Measurements from ENCODE around the gene PCDHA3. TPM values are rescaled to one million over a fixed set of nuclear protein-coding genes. Genes with fewer than 3 reads are reported as not detected.
A peak's percentile ranks its signal among the peaks of the same experiment; 100 is the strongest.
"Not testable (repeated sequence)": the region's sequence is repeated elsewhere in the genome, so short reads cannot be mapped to it uniquely, and the experiment has no call there.

The PCDHA3 gene
- total RNA-seq, 4 donors from 2014 or later, result 0.23 to 0.89 (median 0.40) TPM

GRCh38 chr5:140796718-140797095 lies 4.2 kb upstream of the PCDHA3 start:
- Histone ChIP-seq H3K4me3 (no peak overlapping the region), H3K9me3 (peaks cover 22% of the 10 kb centered on the region), H3K27me3 (peaks cover 3% of the 10 kb centered on the region), H3K36me3 (no peaks in the 10 kb centered on the region), H3K27ac (no peak overlapping the region), H3K4me1 (no peaks in the 10 kb centered on the region)
- no peak for TF ChIP-seq POLR2A (IDR thresholded peaks at IDR 0.05)
- TF ChIP-seq, protein P1, sequence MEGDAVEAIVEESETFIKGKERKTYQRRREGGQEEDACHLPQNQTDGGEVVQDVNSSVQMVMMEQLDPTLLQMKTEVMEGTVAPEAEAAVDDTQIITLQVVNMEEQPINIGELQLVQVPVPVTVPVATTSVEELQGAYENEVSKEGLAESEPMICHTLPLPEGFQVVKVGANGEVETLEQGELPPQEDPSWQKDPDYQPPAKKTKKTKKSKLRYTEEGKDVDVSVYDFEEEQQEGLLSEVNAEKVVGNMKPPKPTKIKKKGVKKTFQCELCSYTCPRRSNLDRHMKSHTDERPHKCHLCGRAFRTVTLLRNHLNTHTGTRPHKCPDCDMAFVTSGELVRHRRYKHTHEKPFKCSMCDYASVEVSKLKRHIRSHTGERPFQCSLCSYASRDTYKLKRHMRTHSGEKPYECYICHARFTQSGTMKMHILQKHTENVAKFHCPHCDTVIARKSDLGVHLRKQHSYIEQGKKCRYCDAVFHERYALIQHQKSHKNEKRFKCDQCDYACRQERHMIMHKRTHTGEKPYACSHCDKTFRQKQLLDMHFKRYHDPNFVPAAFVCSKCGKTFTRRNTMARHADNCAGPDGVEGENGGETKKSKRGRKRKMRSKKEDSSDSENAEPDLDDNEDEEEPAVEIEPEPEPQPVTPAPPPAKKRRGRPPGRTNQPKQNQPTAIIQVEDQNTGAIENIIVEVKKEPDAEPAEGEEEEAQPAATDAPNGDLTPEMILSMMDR (IDR thresholded peaks at IDR 0.05), result no peak
- no peak for TF ChIP-seq POLR2AphosphoS5 (IDR thresholded peaks at IDR 0.05)
- TF ChIP-seq EP300 (IDR thresholded peaks at IDR 0.05), result no peak
- WGBS, result 57% methylated on average over 3 of the region's 39 CpGs
- DNase-seq (ENCODE audit: low spot score in 2 of 2), result no peak

DNA sequence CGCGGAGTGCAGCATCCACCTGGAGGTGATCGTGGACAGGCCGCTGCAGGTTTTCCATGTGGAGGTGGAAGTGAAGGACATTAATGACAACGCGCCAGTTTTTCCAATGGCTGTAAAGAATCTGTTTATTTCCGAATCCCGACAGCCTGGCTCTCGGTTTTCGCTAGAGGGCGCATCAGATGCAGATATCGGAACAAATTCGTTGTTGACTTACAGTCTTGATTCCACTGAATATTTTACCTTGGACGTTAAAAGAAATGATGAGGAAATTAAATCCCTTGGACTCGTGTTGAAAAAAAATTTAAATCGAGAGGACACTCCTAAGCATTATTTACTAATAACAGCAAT lies 611 bp downstream of the PCDHA3 start:
- peak overlapping the region; percentile 26 for H3K4me3 ChIP-seq
- H3K36me3 ChIP-seq, result no peaks in the 10 kb centered on the region
- H3K27me3 ChIP-seq, result no peaks in the 10 kb centered on the region
- TF ChIP-seq POLR2AphosphoS5 (IDR thresholded peaks at IDR 0.05), result no peak
- TF ChIP-seq, protein P1 (IDR thresholded peaks at IDR 0.05), result no peak
- no peak for TF ChIP-seq EP300 (IDR thresholded peaks at IDR 0.05)
- no peak for TF ChIP-seq POLR2A (IDR thresholded peaks at IDR 0.05)
- 22% methylated on average over 16 of the region's 16 CpGs for WGBS
- peaks cover 28% of the 10 kb centered on the region for H3K9me3 ChIP-seq
- DNase-seq (ENCODE audit: low spot score in 2 of 2), result no peak
- no peaks in the 10 kb centered on the region for H3K4me1 ChIP-seq
- H3K27ac ChIP-seq, result no peak overlapping the region

GRCh38 chr5:140802381-140802780 lies 1.5 kb downstream of the PCDHA3 start:
- not testable (repeated sequence) for H3K4me1 ChIP-seq; H3K36me3 ChIP-seq; H3K4me3 ChIP-seq; H3K27ac ChIP-seq; DNase-seq (ENCODE audit: low spot score in 2 of 2); H3K27me3 ChIP-seq
- peaks cover 21% of the 10 kb centered on the region for H3K9me3 ChIP-seq
- WGBS, result 68% methylated on average over 26 of the region's 45 CpGs

DNA sequence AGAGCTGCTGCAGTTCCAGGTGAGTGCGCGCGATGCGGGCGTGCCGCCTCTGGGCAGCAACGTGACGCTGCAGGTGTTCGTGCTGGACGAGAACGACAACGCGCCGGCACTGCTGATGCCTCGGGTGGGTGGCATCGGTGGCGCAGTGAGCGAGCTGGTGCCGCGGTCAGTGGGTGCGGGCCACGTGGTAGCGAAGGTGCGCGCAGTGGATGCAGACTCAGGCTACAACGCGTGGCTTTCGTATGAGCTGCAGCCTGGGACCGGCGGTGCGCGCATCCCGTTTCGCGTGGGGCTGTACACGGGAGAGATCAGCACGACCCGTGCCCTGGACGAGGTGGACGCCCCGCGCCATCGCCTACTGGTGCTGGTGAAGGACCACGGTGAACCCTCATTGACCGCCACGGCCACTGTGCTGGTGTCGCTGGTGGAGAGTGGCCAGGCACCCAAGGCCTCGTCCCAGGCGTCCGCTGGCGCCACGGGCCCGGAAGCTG lies 2.0 kb downstream of the PCDHA3 start:
- TF ChIP-seq, protein P1 (IDR thresholded peaks at IDR 0.05), result no peak
- TF ChIP-seq POLR2AphosphoS5 (IDR thresholded peaks at IDR 0.05) (no peak), EP300 (IDR thresholded peaks at IDR 0.05) (no peak), POLR2A (IDR thresholded peaks at IDR 0.05) (no peak)
- H3K36me3 ChIP-seq, result no peaks in the 10 kb centered on the region
- H3K27me3 ChIP-seq, result peaks cover 4% of the 10 kb centered on the region
- peaks cover 21% of the 10 kb centered on the region for H3K9me3 ChIP-seq
- no peak overlapping the region for H3K27ac ChIP-seq
- no peak for DNase-seq (ENCODE audit: low spot score in 2 of 2)
- 57% methylated on average over 23 of the region's 53 CpGs for WGBS
- H3K4me1 ChIP-seq, result no peaks in the 10 kb centered on the region
- H3K4me3 ChIP-seq, result no peak overlapping the region

DNA sequence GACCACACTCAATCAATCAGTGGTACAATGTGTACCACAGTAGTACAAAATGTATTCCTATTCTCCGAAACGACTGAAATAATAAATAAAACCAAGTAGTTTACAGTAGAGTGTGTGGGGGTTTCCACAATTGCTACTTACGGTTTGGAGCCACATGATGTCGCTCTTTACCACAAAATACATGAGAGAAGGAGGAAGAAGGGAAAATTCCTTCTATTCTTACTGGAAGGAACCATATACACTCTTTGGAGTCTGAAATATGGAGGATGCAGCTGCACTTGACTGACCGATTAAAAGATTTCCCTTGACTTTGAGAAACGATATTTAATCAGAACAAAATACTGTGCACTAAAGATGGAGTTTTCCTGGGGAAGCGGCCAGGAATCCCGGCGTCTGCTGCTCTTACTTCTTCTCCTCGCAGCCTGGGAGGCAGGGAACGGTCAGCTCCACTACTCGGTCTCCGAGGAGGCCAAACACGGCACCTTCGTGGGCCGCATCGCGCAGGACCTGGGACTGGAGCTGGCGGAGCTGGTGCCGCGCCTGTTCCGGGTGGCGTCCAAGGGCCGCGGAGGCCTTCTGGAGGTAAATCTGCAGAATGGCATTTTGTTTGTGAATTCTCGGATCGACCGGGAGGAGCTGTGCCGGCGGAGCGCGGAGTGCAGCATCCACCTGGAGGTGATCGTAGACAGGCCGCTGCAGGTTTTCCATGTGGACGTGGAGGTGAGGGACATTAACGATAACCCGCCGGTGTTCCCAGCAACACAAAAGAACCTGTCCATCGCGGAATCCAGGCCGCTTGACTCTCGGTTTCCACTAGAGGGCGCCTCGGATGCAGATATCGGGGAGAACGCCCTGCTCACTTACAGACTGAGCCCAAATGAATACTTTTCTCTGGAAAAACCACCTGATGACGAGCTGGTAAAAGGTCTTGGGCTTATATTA lies 6.2 kb downstream of the PCDHA3 start, which contains the start of gene PCDHA4:
PCDHA4 (plus strand) TSS at position 235 of the 942 bp plus-strand sequence.
- TF ChIP-seq, protein P1 (IDR thresholded peaks at IDR 0.05), result no peak
- TF ChIP-seq POLR2A (IDR thresholded peaks at IDR 0.05), result no peak
- TF ChIP-seq POLR2AphosphoS5 (IDR thresholded peaks at IDR 0.05), result no peak
- TF ChIP-seq EP300 (IDR thresholded peaks at IDR 0.05), result no peak
- Histone ChIP-seq H3K27me3 (peaks cover 4% of the 10 kb centered on the region), H3K27ac (no peak within 1 kb of the TSS), H3K36me3 (no peaks in the 10 kb centered on the region), H3K4me1 (no peaks in the 10 kb centered on the region), H3K4me3 (peak within 1 kb of the TSS; percentile 33), H3K9me3 (peaks cover 31% of the 10 kb centered on the region)
- no peak for DNase-seq (ENCODE audit: low spot score in 2 of 2)
- WGBS, result 20% methylated on average over 28 of the region's 47 CpGs

- not testable (repeated sequence) for H3K27me3 ChIP-seq; H3K36me3 ChIP-seq; H3K4me1 ChIP-seq; H3K27ac ChIP-seq; DNase-seq (ENCODE audit: low spot score in 2 of 2); H3K4me3 ChIP-seq
- H3K9me3 ChIP-seq, result peaks cover 21% of the 10 kb centered on the region
- WGBS, result 74% methylated on average over 22 of the region's 62 CpGs
Measured at GRCh38 chr5:140808241-140808888, 7.5 kb downstream of the PCDHA3 start.
